Heart left ventricle (tissue), 16 donors: ENCODE measurements around the gene PPP6C. TPM values are rescaled to one million over a fixed set of nuclear protein-coding genes. Genes with fewer than 3 reads are reported as not detected.
"Not testable (repeated sequence)": the region's sequence is repeated elsewhere in the genome, so short reads cannot be mapped to it uniquely, and the experiment has no call there.

ENCODE experiments used
- ATAC-seq, 4 donors: fragments of 200-7000 bp; cut with Tn5 transposase; one replicate each; pipeline ENCODE4 v1.9.1; 2020 to 2022; ENCODE audit warnings: moderate library complexity in 4 of 4, mild to moderate bottlenecking in 3 of 4, moderate number of reproducible peaks in 1 of 4
- DNase-seq, 5 donors: peaks; one replicate each; pipeline ENCODE4 v3.0.0-alpha.2; 2020
- H3K27ac ChIP-seq, 12 donors: fragments of 200-600 bp; sonication (generic) in 4 of 12; one replicate each; pipeline versions ENCODE4 v1.5.0 to v1.8.0; 2016 to 2022; ENCODE audit warnings: mild to moderate bottlenecking in 2 of 12
- H3K27me3 ChIP-seq, 9 donors: fragments of 200-600 bp; sonication (generic) in 2 of 9; one replicate each; pipeline versions ENCODE4 v1.5.1 to v1.8.0; 2016 to 2022; ENCODE audit warnings: mild to moderate bottlenecking in 3 of 9
- H3K36me3 ChIP-seq, 9 donors: fragments of 200-600 bp; sonication (generic) in 2 of 9; one replicate each; pipeline versions ENCODE4 v1.5.0 to v1.8.0; 2018 to 2022; ENCODE audit warnings: mild to moderate bottlenecking in 2 of 9
- H3K4me1 ChIP-seq, 12 donors: fragments of 200-600 bp; sonication (generic) in 4 of 12; one replicate each; pipeline versions ENCODE4 v1.5.0 to v1.8.0; 2016 to 2022; ENCODE audit warnings: mild to moderate bottlenecking in 3 of 12
- H3K4me3 ChIP-seq, 12 donors: fragments of 200-600 bp; sonication (generic) in 4 of 12; one replicate each; pipeline versions ENCODE4 v1.5.0 to v1.8.0; 2017 to 2022; ENCODE audit warnings: mild to moderate bottlenecking in 9 of 12, moderate library complexity in 4 of 12
- H3K9me3 ChIP-seq, 12 donors: fragments of 200-600 bp; sonication (generic) in 4 of 12; one replicate each; pipeline versions ENCODE4 v1.5.0 to v1.8.0; 2016 to 2022; ENCODE audit warnings: mild to moderate bottlenecking in 1 of 12
- CTCF ChIP-seq, 12 donors: fragments of 200-600 bp; sonication (generic) in 4 of 12; IDR thresholded peaks; one replicate each; pipeline versions ENCODE4 v1.5.0 to v1.8.0; 2018 to 2022; ENCODE audit warnings: antibody characterized with exemption in 12 of 12, mild to moderate bottlenecking in 5 of 12
- POLR2A ChIP-seq, 2 donors: fragments of 450-650 bp; IDR thresholded peaks; one replicate each; pipeline ENCODE4 v1.6.1; 2017; ENCODE audit warnings: antibody characterized with exemption in 2 of 2, mild to moderate bottlenecking in 2 of 2, moderate library complexity in 2 of 2
- WGBS, 4 donors: extraction: QIAGEN DNeasy Blood & Tissue Kit in 2 of 4; methylation state at CpG; one replicate each; pipeline versions ENCODE4 v1.1.5 to v1.1.7; 2013 to 2018; 5-methylcytosine and 5-hydroxymethylcytosine counted together
- intact Hi-C, 10 donors: fragments of 100-400 bp; cut with DNase I; formaldehyde crosslinking; loops; one replicate each; pipeline versions ENCODE4 v1.11.1 to v1.14.2; 2022
- polyA plus RNA-seq, 2 donors: library from polyadenylated mRNA; stranded (reverse); fragments of 200-250 nt; gene quantifications; one replicate each; pipeline ENCODE4 v1.2.3, GENCODE V29; 2013
- total RNA-seq, 9 donors: library from RNA; depleted of rRNA in 2 of 9; stranded (reverse); fragments of >200 nt in 2 of 9; fragmentation: NEBNext Ultra II Directional in 3 of 9; extraction: Animal tissue kit (Norgen Biotek cat#: 25700) in 3 of 9; gene quantifications; one replicate each; pipeline versions ENCODE4 v1.1.0 to v1.2.4, GENCODE V29; 2016 to 2023
- donor health status: ischemic (EF 13 %, LVEDD 7.1; RV severe dilation, severe dysfunction).
- donor health status: healthy with polysubstance abuse.
- donor health status: DM: no; HTN: yes; CAD: no.
- donor health status: DM: no; HTN: no; CAD: no.
- donor health status: ischemic (EF 25% LVEDD 6.9; RV normal size, moderate dysfunction).
- donor health status: ischemic (EF 25% LVEDD 5.7; RV mildly dilated, moderate dysfunction).
- donor health status: healthy.
- donor health status: DM: yes; HTN: yes; CAD: no.
- donor health status: ischemic (EF 35%, LVEDD 5.7; RV mildly dilated, moderate dysfunction).
- donor health status: nonischemic (EF 11% LVEDD 7.7; RV severe dilation, severe dysfunction).
- donor health status: DM: yes; HTN: yes; CAD: no.
- donor health status: PGD.
- donor health status: ischemic (EF 29% LVEDD 5.4; RV normal size, mild dysfunction).
- donor health status: nonischemic (EF 23%, LVEDD 6.1; RV moderate dilation, normal function).

PPP6C gene
- total and polyA plus RNA-seq, 11 donors, result 12.0 to 40.7 (median 35.3) TPM

DNA sequence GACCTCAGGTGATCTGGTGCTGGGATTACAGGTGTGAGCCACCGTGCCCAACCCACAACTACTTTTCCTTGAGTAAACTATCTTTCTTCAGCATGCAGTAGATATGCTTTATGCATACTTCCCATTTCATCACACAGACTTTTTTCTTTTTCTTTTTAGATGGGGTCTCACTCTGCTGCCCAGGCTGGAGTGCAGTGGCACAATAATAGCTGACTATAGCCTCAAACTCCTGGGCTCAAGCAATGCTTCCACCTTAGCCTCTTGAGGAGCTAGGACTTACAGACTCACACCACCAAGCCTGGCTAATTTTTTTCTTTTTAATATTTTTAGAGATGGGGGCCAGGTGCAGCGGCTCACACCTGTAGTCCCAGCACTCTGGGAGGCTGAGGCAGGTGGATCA, 22.8 kb downstream of the PPP6C start:
- H3K4me1 ChIP-seq, result peaks cover 0 to 5% (median under 1%) of the 10 kb centered on the region in 12 donors
- 48 to 100% (median 84%) methylated on average over 2 of the region's 2 CpGs for WGBS, 4 donors
- H3K4me3 ChIP-seq, result no peak overlapping the region
- intact Hi-C loops, result no loop called here
- no peaks in the 10 kb centered on the region for H3K27me3 ChIP-seq
- no peak overlapping the region for H3K27ac ChIP-seq
- peaks cover 0 to 52% (median 32%) of the 10 kb centered on the region in 9 donors for H3K36me3 ChIP-seq
- TF ChIP-seq POLR2A (IDR thresholded peaks at IDR 0.05) (no peak), CTCF (IDR thresholded peaks at IDR 0.05) (no peak)
- ATAC-seq, result no peak
- no peaks in the 10 kb centered on the region for H3K9me3 ChIP-seq
- no peak for DNase-seq

GRCh38 chr9:125162891-125163290, 26.7 kb downstream of the PPP6C start:
- intact Hi-C loops, ATAC-seq, DNase-seq, H3K27me3 ChIP-seq, H3K27ac ChIP-seq, H3K4me3 ChIP-seq, H3K9me3 ChIP-seq: not testable (repeated sequence)
- Histone ChIP-seq H3K4me1 (peaks cover 0 to 17% (median 8%) of the 10 kb centered on the region in 12 donors), H3K36me3 (peaks cover 0 to 21% (median 13%) of the 10 kb centered on the region in 9 donors)
- 93 to 99% (median 97%) methylated on average over 6 of the region's 6 CpGs for WGBS, 4 donors

DNA sequence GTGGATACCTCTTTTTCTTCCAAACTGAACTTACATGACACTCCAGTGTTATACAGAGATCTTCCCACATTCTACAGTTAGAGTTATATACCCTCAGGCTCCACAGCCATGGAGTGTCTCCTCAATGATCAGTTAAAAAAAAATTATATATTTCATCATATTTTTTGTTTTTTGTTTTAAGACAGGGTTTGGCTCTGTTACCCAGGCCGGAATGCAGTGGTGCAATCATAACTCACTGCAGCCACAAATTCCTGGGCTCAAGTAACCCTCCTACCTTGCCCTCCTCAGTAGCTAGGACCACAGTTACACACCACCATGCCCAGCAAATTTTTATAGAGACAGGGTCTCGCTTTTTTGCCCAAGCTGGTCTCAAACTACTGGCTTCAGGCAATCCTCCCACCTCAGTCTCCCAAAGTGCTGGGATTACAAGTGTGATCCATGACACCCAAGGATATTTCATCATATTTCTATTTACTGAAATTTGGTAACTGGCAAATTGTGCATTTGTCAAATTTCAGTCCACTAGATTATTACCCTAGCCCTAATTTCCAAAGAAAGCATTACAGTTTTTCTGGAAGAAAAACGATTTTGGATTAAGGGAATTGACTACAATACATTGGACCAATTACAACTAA, 28.2 kb downstream of the PPP6C start:
- TF ChIP-seq POLR2A (IDR thresholded peaks at IDR 0.05) (no peak), CTCF (IDR thresholded peaks at IDR 0.05) (no peak)
- H3K4me3 ChIP-seq, result no peak overlapping the region
- H3K27ac ChIP-seq, result peak overlapping the region in 1 of 12 donors; percentile 41
- no peaks in the 10 kb centered on the region for H3K27me3 ChIP-seq
- H3K4me1 ChIP-seq, result peaks cover 0 to 17% (median 8%) of the 10 kb centered on the region in 12 donors
- 73 to 83% (median 79%) methylated on average over 3 of the region's 3 CpGs for WGBS, 4 donors
- ATAC-seq (peak in 2 of 4 donors; percentile 26 to 52), DNase-seq (no peak)
- H3K9me3 ChIP-seq, result no peaks in the 10 kb centered on the region
- intact Hi-C loops, result no loop called here
- peaks cover 0 to 32% (median 22%) of the 10 kb centered on the region in 9 donors for H3K36me3 ChIP-seq

DNA sequence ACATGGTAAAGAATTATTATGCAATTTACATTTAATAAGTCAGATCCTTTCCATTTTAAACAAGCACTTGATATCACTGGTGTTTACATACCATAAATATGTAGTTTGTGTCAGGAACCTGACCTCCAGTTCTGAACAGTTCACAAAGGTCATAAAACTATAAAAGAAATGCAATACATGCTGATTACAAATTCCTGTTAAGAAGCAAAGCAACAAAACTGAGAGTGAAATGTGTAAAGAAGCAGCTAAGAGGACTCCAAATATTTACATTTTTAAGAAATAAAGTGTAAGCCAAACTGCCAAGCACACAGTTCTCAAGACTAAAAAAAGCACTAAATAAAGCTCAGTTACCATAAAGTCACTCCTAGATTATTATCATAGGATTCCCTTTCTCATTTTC, 28.9 kb downstream of the PPP6C start:
- Histone ChIP-seq H3K36me3 (peaks cover 0 to 30% (median 22%) of the 10 kb centered on the region in 9 donors), H3K4me1 (peaks cover 0 to 17% (median 8%) of the 10 kb centered on the region in 12 donors), H3K9me3 (no peaks in the 10 kb centered on the region), H3K27ac (peak overlapping the region in 1 of 12 donors; percentile 41), H3K27me3 (no peaks in the 10 kb centered on the region), H3K4me3 (no peak overlapping the region)
- ATAC-seq, result no peak
- TF ChIP-seq POLR2A (IDR thresholded peaks at IDR 0.05) (no peak), CTCF (IDR thresholded peaks at IDR 0.05) (no peak)
- intact Hi-C loops, result no loop called here
- DNase-seq, result no peak

- H3K27me3 ChIP-seq, result no peaks in the 10 kb centered on the region
- peaks cover 0 to 63% (median 53%) of the 10 kb centered on the region in 9 donors for H3K36me3 ChIP-seq
- ATAC-seq (no peak), DNase-seq (no peak)
- H3K9me3 ChIP-seq, result no peaks in the 10 kb centered on the region
- 95 to 100% (median 97%) methylated on average over 2 of the region's 2 CpGs for WGBS, 4 donors
- intact Hi-C loops, result no loop called here
- H3K4me3 ChIP-seq, result no peak overlapping the region
- H3K4me1 ChIP-seq, result peaks cover 0 to 22% (median 10%) of the 10 kb centered on the region in 12 donors
- TF ChIP-seq POLR2A (IDR thresholded peaks at IDR 0.05) (no peak), CTCF (IDR thresholded peaks at IDR 0.05) (no peak)
- H3K27ac ChIP-seq, result no peak overlapping the region
These were observed 33.1 kb downstream of the PPP6C start for GRCh38 chr9:125156551-125156950.
